HepG2 (cell line): ENCODE data around the gene UST. TPM values are rescaled to one million over a fixed set of nuclear protein-coding genes. Genes with fewer than 3 reads are reported as not detected.

Source experiments
- ATAC-seq: fragments of 200-7000 bp; cut with Tn5 transposase; 3 replicates; pipeline ENCODE4 v1.9.1; 2020; ENCODE audit warnings: mild to moderate bottlenecking, moderate library complexity
- BruUV-seq: library from RNA; stranded (reverse); fragments of 400-500 nt; replicated peaks from 2 replicates; lab custom pipeline; 2021; lab: Mats Ljungman, UMichigan
- CTCF ChIA-PET: fragments of 300-600 bp; formaldehyde crosslinking; extraction: SDS; loops from one replicate; lab custom pipeline; 2021; ENCODE audit warnings: low total read pairs, inconsistent platforms, low intra/inter-chr PET ratio; lab: Yijun Ruan, JAX
- POLR2A ChIA-PET: fragments of 350-600 bp; sonication (Branson Sonifier 250); formaldehyde crosslinking; loops from one replicate; lab custom pipeline; 2020; ENCODE audit warnings: antibody characterized with exemption, inconsistent platforms; lab: Yijun Ruan, JAX
- DNase-seq: peaks from one replicate; pipeline ENCODE4 v3.0.0-alpha.2; 2015; ENCODE audit warnings: low spot score
- FAIRE-seq: peaks from 3 replicates; lab custom pipeline; 2011; peaks lifted over from hg19 to GRCh38; lab: Jason Lieb, UNC
- H2AFZ ChIP-seq: one replicate; pipeline ENCODE4 v1.6.1; 2011; ENCODE audit warnings: low read length, inconsistent platforms
- H3K27ac ChIP-seq: fragments of 300-600 bp; 3 replicates; pipeline ENCODE4 v1.8.0; 2011; ENCODE audit warnings: mixed run types, mild to moderate bottlenecking, mixed read lengths, low read length, inconsistent platforms; ENCODE audit not compliant: insufficient read depth; ENCODE audit errors: extremely low read length
- H3K27me3 ChIP-seq, 2 experiments: fragments of 200-600 bp in 1 of 2; 2 replicates in 1 of 2; 3 replicates in 1 of 2; pipeline versions ENCODE4 v1.6.0 to v1.8.0; 2011; ENCODE audit warnings: low read length in 2 of 2, mild to moderate bottlenecking in 2 of 2, moderate library complexity in 2 of 2, inconsistent platforms in 1 of 2; ENCODE audit not compliant: insufficient read depth in 2 of 2, control insufficient read depth in 1 of 2
- H3K36me3 ChIP-seq, 2 experiments: fragments of 200-600 bp in 1 of 2; replicated peaks in 1 of 2; 2 replicates in 1 of 2; 3 replicates in 1 of 2; pipeline versions ENCODE4 v1.5.1 to v1.8.0; 2011; ENCODE audit warnings: low read length in 2 of 2, inconsistent platforms in 1 of 2; ENCODE audit not compliant: insufficient read depth in 2 of 2, control insufficient read depth in 1 of 2
- H3K4me1 ChIP-seq: 2 replicates; pipeline ENCODE4 v1.5.1; 2012; ENCODE audit warnings: low read length, inconsistent platforms; ENCODE audit not compliant: insufficient read depth
- H3K4me2 ChIP-seq: 2 replicates; pipeline ENCODE4 v1.6.0; 2011; ENCODE audit warnings: low read depth, low read length, inconsistent platforms
- H3K4me3 ChIP-seq, 3 experiments: fragments of 200-600 bp in 1 of 3; sonication (generic), shearing (Covaris generic) in 1 of 3; replicated peaks in 1 of 3; 2 replicates each; pipeline ENCODE4 v1.5.1; 2011 to 2016; ENCODE audit warnings: low read length in 3 of 3, inconsistent platforms in 2 of 3, low read depth in 2 of 3, mild to moderate bottlenecking in 2 of 3, control low read depth in 1 of 3, mixed read lengths in 1 of 3; ENCODE audit not compliant: insufficient read depth in 1 of 3
- H3K79me2 ChIP-seq: one replicate; pipeline ENCODE4 v1.6.1; 2011; ENCODE audit warnings: low read length, inconsistent platforms; ENCODE audit not compliant: insufficient read depth
- H3K9ac ChIP-seq: 2 replicates; pipeline ENCODE4 v1.6.0; 2011; ENCODE audit warnings: mild to moderate bottlenecking, low read depth, low read length, inconsistent platforms; ENCODE audit not compliant: insufficient read depth
- H3K9me3 ChIP-seq: 2 replicates; pipeline ENCODE4 v1.5.1; 2012; ENCODE audit warnings: mild to moderate bottlenecking, low read length
- H4K20me1 ChIP-seq: 2 replicates; pipeline ENCODE4 v1.6.0; 2011; ENCODE audit warnings: inconsistent platforms, mild to moderate bottlenecking, low read length, moderate library complexity; ENCODE audit not compliant: insufficient read depth
- CHCHD3 ChIP-seq: sonication (generic); formaldehyde crosslinking; IDR thresholded peaks from 2 replicates; pipeline ENCODE4 v1.8.0; 2022; ENCODE audit warnings: mild to moderate bottlenecking, missing genetic modification reagents, moderate library complexity
- DZIP1 ChIP-seq: sonication (generic); formaldehyde crosslinking; IDR thresholded peaks from 2 replicates; pipeline ENCODE4 v1.5.0; 2020; ENCODE audit warnings: mild to moderate bottlenecking, missing genetic modification reagents
- KDM5B ChIP-seq: sonication (generic); formaldehyde crosslinking; IDR thresholded peaks from 2 replicates; pipeline ENCODE4 v1.4.0; 2020; ENCODE audit warnings: missing genetic modification reagents, mild to moderate bottlenecking, borderline replicate concordance
- PRDM10 ChIP-seq: sonication (generic); formaldehyde crosslinking; IDR thresholded peaks from 2 replicates; pipeline ENCODE4 v1.4.0; 2020; ENCODE audit warnings: low read depth, missing genetic modification reagents
- ZBTB4 ChIP-seq: sonication (generic); formaldehyde crosslinking; IDR thresholded peaks from 2 replicates; pipeline ENCODE4 v1.4.0; 2020; ENCODE audit warnings: missing genetic modification reagents, mild to moderate bottlenecking, borderline replicate concordance
- ZNF512B ChIP-seq: sonication (generic); formaldehyde crosslinking; IDR thresholded peaks from 2 replicates; pipeline ENCODE4 v1.5.1; 2020; ENCODE audit warnings: missing genetic modification reagents, mild to moderate bottlenecking, borderline replicate concordance
- WGBS: methylation state at CpG from one replicate; pipeline ENCODE4 v1.1.6; 2017; ENCODE audit warnings: low lambda C conversion rate; 5-methylcytosine and 5-hydroxymethylcytosine counted together
- in situ Hi-C: cut with HindIII; loops from 2 replicates; pipeline ENCODE4 v1.10.0; 2017; ENCODE audit warnings: low pct_unique_long_range_greater_than_20kb; ENCODE audit not compliant: extremely low pct_ligation_motif_present
- intact Hi-C: fragments of 100-400 bp; cut with micrococcal nuclease; formaldehyde crosslinking; loops from one replicate; pipeline ENCODE4 v1.10.0; 2022; ENCODE audit not compliant: unreplicated experiment
- polyA plus RNA-seq, 8 experiments: library from polyadenylated mRNA; depleted of rRNA in 3 of 8; stranded (reverse) in 7 of 8; unstranded in 1 of 8; fragments of >200 nt; fragmentation: Illumina TruSeq in 4 of 8; extraction: Trizol in 4 of 8; gene quantifications; 2 replicates each; pipeline versions ENCODE4 v1.2.1 to v1.2.3, GENCODE V29; 2011 to 2016; ENCODE audit warnings: low read depth in 4 of 8, missing spikeins in 1 of 8, mixed read lengths in 1 of 8; ENCODE audit not compliant: insufficient read depth in 1 of 8
- total RNA-seq, 5 experiments: library from RNA; depleted of rRNA; stranded (reverse); fragments of >200 nt; fragmentation: Illumina TruSeq; extraction: Trizol; gene quantifications; 2 replicates each; pipeline ENCODE4 v1.2.3, GENCODE V29; 2016; ENCODE audit warnings: low read depth in 1 of 5

Gene UST
- total and polyA plus RNA-seq, 2 of the 13 experiments (the other 11 are each of a cell fraction or from before 2014, with no cell fraction given) = 0.27 TPM; not detected in 1

GRCh38 chr6:149031859-149032598 is 285.2 kb downstream of the UST start:
- ChIA-PET CTCF (no interaction called here), POLR2A (interaction anchor here (1.0 to 1.5 kb wide), 4 partner anchors 33 to 400 kb away, joined by 3 to 8 read pairs (median 4); no protein-coding TSS in a partner anchor)
- H3K4me2 ChIP-seq = peak overlapping the region; percentile 43
- no peaks in the 10 kb centered on the region for H3K27me3 ChIP-seq
- no peak overlapping the region for H3K4me3 ChIP-seq
- H2AFZ ChIP-seq = no peak overlapping the region
- BruUV-seq = no TSS peak
- no peaks in the 10 kb centered on the region for H4K20me1 ChIP-seq
- ATAC-seq (peak; percentile 53), FAIRE-seq (no peak), DNase-seq (no peak)
- H3K9me3 ChIP-seq = no peaks in the 10 kb centered on the region
- H3K4me1 ChIP-seq = peaks cover 61% of the 10 kb centered on the region
- no peaks in the 10 kb centered on the region for H3K79me2 ChIP-seq
- no peaks in the 10 kb centered on the region for H3K36me3 ChIP-seq
- in situ Hi-C loops (loop anchor here (5.0 to 10.0 kb wide), 3 partner anchors 50 to 395 kb away; partner anchors contain the start of gene TAB2), intact Hi-C loops (no loop called here)
- peak overlapping the region; percentile 91 for H3K27ac ChIP-seq
- 96% methylated on average over 18 of the region's 18 CpGs for WGBS
- H3K9ac ChIP-seq = peak overlapping the region; percentile 45; the same call in 1 of the 2 replicates
- TF ChIP-seq PRDM10 (CRISPR knock-in tag) (no peak), CHCHD3 (CRISPR knock-in tag) (peak; percentile 75; the same call in 1 of the 2 replicates), ZNF512B (peak; percentile 49; the same call in 1 of the 2 replicates), ZBTB4 (peak; percentile 82; the same call in 1 of the 2 replicates), DZIP1 (CRISPR knock-in tag) (peak; percentile 46; the same call in 1 of the 2 replicates), KDM5B (CRISPR knock-in tag) (peak; percentile 26; the same call in 1 of the 2 replicates)
